Fibroblast of skin of abdomen (primary cell): Measurements from ENCODE around the gene EID2B.

ENCODE experiments used
- DNase-seq: peaks from one replicate; pipeline ENCODE4 v3.0.0-alpha.2; 2013

The EID2B gene

DNA sequence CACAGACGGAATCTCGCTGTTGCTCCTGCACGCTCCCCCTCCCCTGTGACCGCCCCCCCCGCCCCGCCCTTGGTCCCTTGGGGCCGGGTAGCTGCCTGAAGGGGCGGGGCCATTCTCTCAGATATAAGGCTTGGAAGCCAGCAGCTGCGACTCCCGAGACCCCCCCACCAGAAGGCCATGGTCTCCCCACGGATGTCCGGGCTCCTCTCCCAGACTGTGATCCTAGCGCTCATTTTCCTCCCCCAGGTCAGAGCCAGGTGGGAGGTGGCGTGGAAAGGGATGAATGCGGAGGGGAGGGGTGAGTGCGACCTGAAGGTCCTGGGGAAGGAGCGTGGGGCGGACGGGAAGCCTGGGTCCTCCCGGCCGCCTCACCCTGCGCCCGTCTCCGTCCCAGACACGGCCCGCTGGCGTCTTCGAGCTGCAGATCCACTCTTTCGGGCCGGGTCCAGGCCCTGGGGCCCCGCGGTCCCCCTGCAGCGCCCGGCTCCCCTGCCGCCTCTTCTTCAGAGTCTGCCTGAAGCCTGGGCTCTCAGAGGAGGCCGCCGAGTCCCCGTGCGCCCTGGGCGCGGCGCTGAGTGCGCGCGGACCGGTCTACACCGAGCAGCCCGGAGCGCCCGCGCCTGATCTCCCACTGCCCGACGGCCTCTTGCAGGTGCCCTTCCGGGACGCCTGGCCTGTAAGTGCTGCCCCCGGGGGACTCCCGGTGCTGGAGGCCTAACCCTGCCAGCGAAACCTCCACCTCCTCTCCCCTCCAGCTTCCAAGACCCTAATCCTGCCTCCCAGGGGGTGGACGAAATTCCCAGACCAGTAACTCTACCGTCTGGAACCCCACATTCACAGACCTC is 33.6 kb downstream of the EID2B start, which contains the start of gene DLL3:
Gene DLL3 (plus strand): TSS at position 150 of the 845 bp plus-strand sequence. CDS start 28 bp downstream, at position 178.
- no peak for DNase-seq

DNA sequence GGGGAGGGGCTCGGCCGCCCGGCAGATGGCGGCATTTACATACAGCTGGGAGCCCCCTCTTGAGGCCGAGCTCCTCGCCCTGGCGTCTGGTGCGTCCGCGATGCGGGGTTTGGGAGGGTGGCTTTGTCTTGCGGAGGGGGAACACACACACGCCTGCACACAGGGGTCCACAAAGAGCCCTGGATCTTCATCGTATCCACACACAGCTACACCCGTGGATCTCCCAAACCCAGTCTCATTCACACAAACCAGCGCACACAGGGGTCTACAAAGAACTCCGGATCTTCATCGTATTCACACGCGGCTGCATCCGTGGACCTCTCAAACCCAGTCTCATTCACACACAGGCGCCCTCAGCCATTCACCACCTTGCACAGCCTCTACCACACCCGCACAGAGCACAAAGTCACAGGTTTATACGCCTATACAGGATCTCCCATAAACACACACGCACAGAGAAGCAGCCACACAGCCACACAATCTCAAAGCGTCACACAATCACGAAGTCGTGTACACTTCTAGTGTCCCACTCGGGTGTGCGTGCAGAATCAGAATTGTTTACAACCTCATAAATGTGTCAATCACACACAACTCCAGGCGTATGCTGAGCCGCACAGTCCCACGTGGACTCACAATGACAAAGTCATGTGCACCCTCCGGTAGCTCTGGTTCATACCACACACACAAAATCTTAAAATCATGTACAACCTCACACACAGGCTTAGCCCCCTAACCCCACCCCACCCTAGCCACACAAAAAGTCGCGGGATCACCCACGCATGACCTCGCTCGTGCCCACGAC is 34.5 kb downstream of the EID2B start:
- DNase-seq = peak; percentile 16

DNA sequence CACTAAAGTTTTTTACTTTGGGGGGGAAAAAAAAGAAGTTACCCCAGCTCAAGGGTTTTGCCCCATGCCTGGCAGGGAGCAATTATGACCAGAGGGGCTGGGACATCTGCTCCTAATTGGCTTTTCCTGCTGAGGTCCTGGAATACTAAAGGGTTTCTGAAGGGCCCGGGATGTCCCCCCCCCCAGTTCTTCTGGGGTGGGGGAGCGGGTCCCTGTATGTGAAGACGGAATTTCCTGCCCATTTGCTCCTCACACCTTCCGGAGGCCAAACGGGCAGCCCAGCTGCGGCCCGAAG is 35.0 kb downstream of the EID2B start:
- DNase-seq = no peak

DNA sequence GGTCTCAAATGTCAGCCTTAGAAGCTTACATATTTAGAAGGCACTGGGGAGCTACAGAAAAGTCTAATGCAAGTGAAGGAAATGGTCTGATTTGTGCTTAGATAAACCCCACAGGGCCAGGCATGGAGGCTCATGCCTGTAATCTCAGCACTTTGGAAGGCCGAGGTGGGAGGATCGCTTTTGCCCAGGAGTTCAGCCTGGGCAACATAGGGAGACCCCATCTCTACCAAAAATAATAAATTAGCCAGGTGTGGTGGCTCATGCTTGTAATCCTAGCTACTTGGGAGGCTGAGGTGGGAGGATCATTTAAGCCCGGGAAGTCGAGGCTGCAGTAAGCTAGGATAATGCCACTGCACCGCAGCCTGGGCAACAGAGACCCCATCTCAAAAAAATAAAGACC is 36.6 kb downstream of the EID2B start:
- no peak for DNase-seq

DNA sequence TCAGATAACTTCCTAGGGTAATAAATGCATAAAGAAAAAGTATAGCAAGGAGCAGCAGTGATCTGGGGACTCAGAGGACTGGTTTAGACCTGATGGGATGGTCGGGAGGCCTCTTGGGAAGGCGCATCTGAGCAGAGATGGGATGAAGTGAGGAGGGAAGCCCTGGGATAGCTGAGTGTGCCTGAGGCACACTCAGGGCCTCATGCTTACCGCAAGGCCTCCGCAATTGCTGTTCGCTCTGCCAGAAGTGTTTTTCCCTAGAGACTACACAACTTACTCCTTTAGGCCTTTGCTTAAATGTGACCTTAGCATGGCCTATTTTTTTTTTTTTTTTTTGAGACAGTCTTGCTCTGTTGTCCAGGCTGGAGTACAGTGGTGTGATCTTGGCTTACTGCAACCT is 38.0 kb downstream of the EID2B start:
- no peak for DNase-seq

DNA sequence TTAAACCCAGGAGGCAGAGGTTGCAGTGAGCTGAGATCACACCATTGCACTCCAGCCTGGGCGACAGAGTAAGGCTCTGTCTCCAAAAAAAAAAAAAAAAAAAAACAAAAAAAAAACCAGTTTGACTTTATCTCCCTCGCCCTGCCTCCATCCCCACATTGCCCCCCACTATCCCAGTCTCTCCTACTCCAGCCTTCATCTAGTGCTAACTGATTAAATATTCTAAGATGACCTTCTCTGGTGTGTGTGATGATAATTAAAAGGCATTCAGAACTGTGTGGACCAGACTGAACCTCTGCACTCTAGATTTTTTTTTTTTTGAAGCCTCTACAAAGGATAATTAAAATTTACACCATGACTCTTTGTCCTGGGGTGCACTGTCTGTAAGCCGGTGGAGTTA is 39.9 kb downstream of the EID2B start:
- no peak for DNase-seq

DNA sequence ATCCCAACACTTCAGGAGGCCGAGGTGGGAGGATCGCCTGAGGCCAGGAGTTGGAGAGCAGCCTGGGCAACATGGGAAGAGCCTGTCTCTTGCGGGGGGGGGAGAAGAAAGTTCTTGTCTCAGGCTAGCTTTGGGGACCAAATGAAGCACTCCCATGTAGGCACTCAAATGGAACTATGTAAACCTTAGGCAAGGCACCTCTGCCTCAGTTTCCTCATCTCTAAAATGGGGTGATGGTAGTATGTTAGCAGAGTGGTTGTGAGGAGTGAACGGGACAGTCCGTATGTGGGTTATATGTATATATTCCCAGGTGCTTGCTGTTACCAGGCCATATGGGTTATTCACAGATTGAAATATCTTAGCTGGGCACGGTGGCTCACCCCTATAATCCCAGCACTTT is 40.4 kb downstream of the EID2B start:
- no peak for DNase-seq

DNA sequence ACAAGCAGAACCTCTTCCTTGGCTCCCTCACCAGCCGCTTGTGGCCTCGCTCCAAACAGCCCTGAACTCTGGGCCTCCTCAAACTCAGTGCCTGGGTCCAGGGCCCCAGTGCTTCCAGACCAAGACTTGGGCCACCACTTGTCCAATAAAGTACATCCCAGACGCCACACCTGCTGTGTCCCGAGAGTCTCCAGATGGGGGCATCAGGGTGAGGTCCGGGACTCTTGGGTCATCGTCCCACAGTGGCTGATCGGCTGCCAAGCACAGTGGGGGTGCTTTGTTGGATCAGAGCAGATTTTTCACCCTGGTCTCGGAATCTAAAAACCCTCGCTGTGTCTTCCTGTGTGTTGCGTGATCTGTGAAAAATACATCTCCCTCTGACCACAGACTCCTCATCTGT is 42.9 kb downstream of the EID2B start:
- DNase-seq = no peak

DNA sequence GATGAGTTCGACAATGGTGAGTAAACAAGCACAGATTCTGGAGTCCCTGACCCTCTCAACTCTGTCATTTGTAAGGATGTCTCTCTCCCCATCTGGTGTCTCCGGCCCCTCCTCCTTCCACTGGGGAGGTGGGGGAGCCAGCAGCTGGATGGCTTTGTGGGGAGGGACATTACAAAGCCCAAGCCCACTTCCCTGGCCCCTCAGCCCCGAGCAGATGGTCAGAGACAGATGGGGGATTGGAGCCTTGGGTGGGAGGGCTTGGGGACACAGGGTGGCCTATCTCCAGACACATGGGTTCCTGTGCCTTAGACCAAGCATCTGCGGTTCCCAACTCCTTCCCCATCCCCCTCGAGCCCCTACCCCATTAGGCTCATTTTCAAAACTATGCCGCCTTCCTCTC is 49.5 kb downstream of the EID2B start:
- DNase-seq = no peak

DNA sequence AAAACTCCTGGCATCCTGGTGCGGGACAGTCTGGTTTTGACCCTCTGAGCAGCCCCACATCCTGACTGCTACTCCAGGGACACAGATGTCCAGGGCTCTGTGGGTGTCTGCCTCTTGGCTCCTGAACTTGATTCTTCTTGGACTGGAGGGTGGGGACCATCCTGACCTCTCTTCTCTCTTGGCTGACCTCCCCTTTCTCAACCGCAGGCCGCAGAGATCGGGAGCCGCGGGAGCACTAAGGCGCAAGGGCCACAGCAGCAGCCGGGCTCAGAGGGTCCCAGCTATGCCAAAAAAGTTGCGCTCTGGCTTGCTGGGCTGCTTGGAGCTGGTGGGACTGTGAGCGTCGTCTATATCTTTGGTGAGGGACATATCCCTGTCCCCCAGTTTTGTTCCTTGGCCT is 51.0 kb downstream of the EID2B start:
- DNase-seq = no peak

DNA sequence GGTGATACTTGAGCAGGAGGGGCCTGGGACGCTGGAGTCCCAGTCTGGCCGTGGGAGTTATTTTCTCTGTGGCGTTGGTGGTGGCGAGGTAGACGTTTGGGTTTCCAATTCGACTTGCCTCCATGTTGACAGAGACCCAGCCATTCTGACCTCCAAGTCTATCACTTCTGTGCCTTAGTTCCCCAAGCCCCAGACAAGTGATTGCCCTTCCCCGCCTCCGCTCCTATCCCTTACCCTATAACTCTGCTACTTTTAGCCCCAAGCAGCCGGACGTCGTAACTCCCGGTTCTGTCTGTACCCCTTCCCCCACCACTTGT is 51.5 kb downstream of the EID2B start:
- no peak for DNase-seq
